ENCODE results near the gene APOH.

The APOH gene

GRCh38 chr17:66191593-66192377 is 37.4 kb downstream of the APOH start, which contains the start of gene CEP112:
CEP112 (minus strand) TSS chr17:66192133.
- Histone ChIP-seq H3K4me3 (ENCODE audit: low read depth, low read length) (peak within 1 kb of the TSS; percentile 89), H3K27me3 (ENCODE audit: control insufficient read depth, insufficient read depth, low read length) (no peaks in the 10 kb centered on the region), H3K79me2 (peaks cover 8% of the 10 kb centered on the region), H3K4me2 (ENCODE audit: low read length) (peak within 1 kb of the TSS; percentile 97), H3K36me3 (ENCODE audit: control insufficient read depth, insufficient read depth, low read length) (no peaks in the 10 kb centered on the region), H3K9me3 (ENCODE audit: control insufficient read depth, low read length) (no peaks in the 10 kb centered on the region), H2AFZ (peak within 1 kb of the TSS; percentile 97), H3K27ac (peak within 1 kb of the TSS; percentile 75), H3K9ac (peak within 1 kb of the TSS; percentile 51), H3K4me1 (peaks cover 5% of the 10 kb centered on the region)
- TF ChIP-seq CTCF (IDR thresholded peaks at IDR 0.05): peak; percentile 9

- H3K27me3 ChIP-seq (ENCODE audit: control insufficient read depth, insufficient read depth, low read length): no peaks in the 10 kb centered on the region
- peaks cover 5% of the 10 kb centered on the region for H3K4me1 ChIP-seq
- H3K79me2 ChIP-seq: peaks cover 10% of the 10 kb centered on the region
- H3K36me3 ChIP-seq (ENCODE audit: control insufficient read depth, insufficient read depth, low read length): no peaks in the 10 kb centered on the region
- H3K4me3 ChIP-seq (ENCODE audit: low read depth, low read length): peak overlapping the region; percentile 89
- peak overlapping the region; percentile 97 for H3K4me2 ChIP-seq (ENCODE audit: low read length)
- peak overlapping the region; percentile 51 for H3K9ac ChIP-seq
- H3K9me3 ChIP-seq (ENCODE audit: control insufficient read depth, low read length): no peaks in the 10 kb centered on the region
- TF ChIP-seq CTCF (IDR thresholded peaks at IDR 0.05): no peak
- peak overlapping the region; percentile 75 for H3K27ac ChIP-seq
- peak overlapping the region; percentile 97 for H2AFZ ChIP-seq
These were observed 38.2 kb downstream of the APOH start for GRCh38 chr17:66190738-66191592.

GRCh38 chr17:66187718-66188117 is 41.5 kb downstream of the APOH start:
- H3K4me3 ChIP-seq (ENCODE audit: low read depth, low read length): no peak overlapping the region
- TF ChIP-seq CTCF (IDR thresholded peaks at IDR 0.05): no peak
- peaks cover 5% of the 10 kb centered on the region for H3K4me1 ChIP-seq
- H3K27me3 ChIP-seq (ENCODE audit: control insufficient read depth, insufficient read depth, low read length): no peaks in the 10 kb centered on the region
- no peak overlapping the region for H3K9ac ChIP-seq
- H3K4me2 ChIP-seq (ENCODE audit: low read length): no peak overlapping the region
- no peak overlapping the region for H3K27ac ChIP-seq
- H3K79me2 ChIP-seq: peaks cover 12% of the 10 kb centered on the region
- H3K36me3 ChIP-seq (ENCODE audit: control insufficient read depth, insufficient read depth, low read length): no peaks in the 10 kb centered on the region
- H2AFZ ChIP-seq: no peak overlapping the region
- no peaks in the 10 kb centered on the region for H3K9me3 ChIP-seq (ENCODE audit: control insufficient read depth, low read length)

GRCh38 chr17:66185862-66186261 is 43.4 kb downstream of the APOH start:
- no peak overlapping the region for H3K9ac ChIP-seq
- H3K4me2 ChIP-seq (ENCODE audit: low read length): no peak overlapping the region
- no peak overlapping the region for H3K4me3 ChIP-seq (ENCODE audit: low read depth, low read length)
- H2AFZ ChIP-seq: no peak overlapping the region
- H3K27ac ChIP-seq: no peak overlapping the region
- no peaks in the 10 kb centered on the region for H3K27me3 ChIP-seq (ENCODE audit: control insufficient read depth, insufficient read depth, low read length)
- peaks cover 12% of the 10 kb centered on the region for H3K79me2 ChIP-seq
- no peaks in the 10 kb centered on the region for H3K4me1 ChIP-seq
- no peaks in the 10 kb centered on the region for H3K36me3 ChIP-seq (ENCODE audit: control insufficient read depth, insufficient read depth, low read length)
- TF ChIP-seq CTCF (IDR thresholded peaks at IDR 0.05): no peak
- H3K9me3 ChIP-seq (ENCODE audit: control insufficient read depth, low read length): no peaks in the 10 kb centered on the region
